DMS53 (cell line): Measurements from ENCODE around the gene SLC7A11.
A peak's percentile ranks its signal among the peaks of the same experiment; 100 is the strongest.
"Not testable (repeated sequence)": the region's sequence is repeated elsewhere in the genome, so short reads cannot be mapped to it uniquely, and the experiment has no call there.

Experiments used
- DNase-seq: peaks from one replicate; lab custom pipeline; 2025; lab: John Stamatoyannopoulos, UW

SLC7A11 gene

GRCh38 chr4:138242834-138243156 is 646 bp upstream of the SLC7A11 start:
- DNase-seq: no peak

- DNase-seq: peak; percentile 63
These were observed 671 bp downstream of the SLC7A11 start for GRCh38 chr4:138241281-138242075.

GRCh38 chr4:138239491-138239890 is 2.7 kb downstream of the SLC7A11 start:
- no peak for DNase-seq

- no peak for DNase-seq
These were observed 3.4 kb downstream of the SLC7A11 start for GRCh38 chr4:138238521-138239292.

- DNase-seq: not testable (repeated sequence)
These were observed 5.0 kb downstream of the SLC7A11 start for GRCh38 chr4:138237132-138237531.

- DNase-seq: no peak
These were observed 6.1 kb downstream of the SLC7A11 start for GRCh38 chr4:138236037-138236436.

- peak; percentile 16 for DNase-seq
These were observed 6.7 kb downstream of the SLC7A11 start for GRCh38 chr4:138235419-138235952.

GRCh38 chr4:138234248-138234647 is 7.9 kb downstream of the SLC7A11 start:
- no peak for DNase-seq

- DNase-seq: no peak
These were observed 8.7 kb downstream of the SLC7A11 start for GRCh38 chr4:138233313-138234034.

- DNase-seq: no peak
These were observed 9.8 kb downstream of the SLC7A11 start for GRCh38 chr4:138232364-138232763.

- no peak for DNase-seq
These were observed 12.1 kb downstream of the SLC7A11 start for GRCh38 chr4:138230048-138230447.

GRCh38 chr4:138229160-138229559 is 13.0 kb downstream of the SLC7A11 start:
- DNase-seq: no peak

GRCh38 chr4:138226351-138226750 is 15.8 kb downstream of the SLC7A11 start:
- no peak for DNase-seq

- no peak for DNase-seq
These were observed 16.7 kb downstream of the SLC7A11 start for GRCh38 chr4:138225477-138225876.

GRCh38 chr4:138224614-138225013 is 17.5 kb downstream of the SLC7A11 start:
- no peak for DNase-seq

- DNase-seq: no peak
These were observed 18.8 kb downstream of the SLC7A11 start for GRCh38 chr4:138223231-138223910.

- DNase-seq: no peak
These were observed 20.1 kb downstream of the SLC7A11 start for GRCh38 chr4:138222046-138222445.

- DNase-seq: no peak
These were observed 23.2 kb downstream of the SLC7A11 start for GRCh38 chr4:138218976-138219375.

- no peak for DNase-seq
These were observed 24.6 kb downstream of the SLC7A11 start for GRCh38 chr4:138217567-138217966.

- no peak for DNase-seq
These were observed 25.8 kb downstream of the SLC7A11 start for GRCh38 chr4:138216272-138216867.

GRCh38 chr4:138210576-138210975 is 31.6 kb downstream of the SLC7A11 start:
- DNase-seq: not testable (repeated sequence)
